Activated CD4-positive, alpha-beta T cell treated with anti-CD3 and anti-CD28 coated beads, Interleukin-2, Interleukin-6, amounts not matched to agents 100 ng/mL and 50 ng/mL, durations not matched to agents 16 hours and 8 hours (primary cell): ENCODE data around the gene CDH13.
A peak's percentile ranks its signal among the peaks of the same experiment; 100 is the strongest.

ENCODE experiments used
- DNase-seq: peaks from one replicate; pipeline ENCODE4 v3.0.0-alpha.2; 2020

CDH13 gene

DNA sequence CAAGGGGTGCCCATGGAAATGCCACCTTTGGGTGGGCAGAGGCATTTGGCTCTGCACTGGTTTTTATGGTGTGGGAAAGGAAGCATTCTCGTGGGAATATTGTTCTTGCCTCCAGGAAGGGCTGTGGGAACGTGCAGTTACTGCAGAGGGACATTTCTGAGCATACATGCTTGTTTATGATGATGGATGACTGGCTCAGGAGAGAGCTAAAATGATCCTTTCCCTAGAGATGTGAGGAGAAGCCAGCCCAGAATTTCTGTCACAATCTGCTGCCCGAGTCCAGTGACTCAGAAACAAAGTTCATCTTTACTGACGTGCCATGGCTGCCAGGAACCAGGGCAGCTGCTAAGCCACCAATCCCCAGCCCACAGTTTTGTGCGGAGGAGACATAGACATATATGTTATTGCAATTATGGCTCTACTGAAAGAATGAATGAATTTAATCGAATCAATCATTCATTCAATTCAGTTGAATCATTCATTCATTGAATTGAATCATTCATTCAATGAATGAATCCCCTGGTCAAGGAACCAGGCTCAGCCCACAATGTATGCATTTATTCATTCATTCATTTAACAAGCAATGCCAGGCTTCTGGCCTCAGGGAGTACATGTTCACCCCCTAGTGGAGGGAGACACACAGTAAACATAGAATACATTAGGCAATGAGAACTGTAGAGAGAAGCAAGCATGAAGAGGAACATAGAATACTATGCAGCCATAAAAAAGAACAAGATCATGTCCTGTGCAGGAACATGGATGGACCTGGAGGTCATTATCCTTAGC lies 766.6 kb downstream of the CDH13 start:
- DNase-seq = no peak

DNA sequence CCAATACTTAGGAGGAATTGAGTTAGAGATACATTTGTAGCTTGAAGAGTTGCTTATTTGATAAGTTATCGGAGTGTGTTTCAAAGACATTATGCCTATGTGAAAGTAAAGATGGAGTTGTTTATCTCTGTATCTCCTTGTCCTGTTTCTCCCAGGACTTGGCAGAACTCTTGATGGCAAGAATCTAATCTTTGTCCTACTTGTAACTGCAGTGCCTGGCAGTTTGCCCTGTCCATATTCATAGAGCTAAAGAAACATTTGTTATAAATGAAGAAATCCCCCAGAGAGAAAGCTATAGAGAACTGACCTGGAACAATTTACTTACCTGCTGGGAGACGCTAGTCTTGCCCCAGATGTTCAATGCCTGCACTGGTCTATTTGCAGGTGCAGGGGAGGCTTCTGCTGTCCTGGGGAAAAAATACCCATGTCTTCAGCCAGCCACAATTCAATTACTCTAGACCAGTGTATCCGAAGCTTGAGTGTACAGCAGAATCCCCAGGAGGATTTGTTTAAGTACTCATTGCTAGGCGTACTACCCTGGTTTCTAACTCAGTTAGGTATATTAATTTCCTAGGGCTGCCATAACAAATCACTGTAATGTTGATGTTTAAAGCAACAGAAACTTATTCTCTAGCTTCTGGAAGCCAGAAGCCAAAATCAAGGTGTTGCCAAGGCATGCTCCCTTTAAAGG lies 771.0 kb downstream of the CDH13 start:
- DNase-seq = no peak

DNA sequence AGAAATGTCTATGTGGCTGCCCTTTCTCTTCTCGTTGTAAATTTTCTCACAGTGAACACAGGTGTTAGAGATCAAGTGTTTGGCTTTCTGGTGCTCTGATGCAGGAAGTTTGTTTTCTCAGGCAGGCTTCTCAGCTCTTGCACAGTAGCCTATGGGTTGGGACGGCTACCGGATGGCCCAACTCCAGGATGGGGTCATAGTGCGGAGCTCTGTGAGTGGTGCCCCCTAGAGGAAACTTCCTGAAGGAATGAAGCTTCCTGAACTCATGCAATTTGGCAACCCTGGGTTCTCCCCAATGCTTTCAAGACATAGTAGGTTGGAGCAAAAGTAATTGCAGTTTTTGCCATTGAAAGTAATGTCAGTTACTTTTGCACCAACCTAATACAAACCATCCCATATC lies 773.5 kb downstream of the CDH13 start:
- DNase-seq = no peak

DNA sequence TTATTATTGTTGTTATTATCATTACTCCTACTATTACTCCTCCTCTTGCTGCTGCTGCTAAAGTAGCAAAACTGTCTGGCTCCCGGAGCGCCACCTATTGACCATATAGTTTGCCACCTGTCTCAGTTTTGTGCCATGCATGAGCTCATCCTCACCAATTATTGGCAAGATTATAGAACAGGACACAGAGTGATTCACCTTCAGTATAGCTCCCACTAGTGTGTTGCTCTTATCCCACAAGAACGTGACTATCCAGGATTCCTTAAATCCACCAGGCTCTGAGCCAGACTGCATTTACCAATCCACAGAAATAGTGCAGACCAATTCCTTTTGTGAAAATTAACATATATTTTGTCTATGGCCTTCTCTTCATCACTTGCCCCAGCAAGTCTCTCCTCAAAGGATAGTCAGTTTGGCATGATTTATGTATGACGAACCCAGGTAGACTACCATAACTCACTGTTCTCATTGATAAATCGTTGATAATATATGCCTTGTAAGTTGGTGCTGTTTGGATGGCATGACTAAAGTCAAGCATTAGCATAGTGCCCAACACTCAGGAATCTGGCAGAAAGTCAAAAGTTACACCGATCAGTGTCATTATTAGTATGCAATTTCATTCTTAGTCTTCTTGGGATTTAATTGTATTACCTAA lies 775.5 kb downstream of the CDH13 start:
- DNase-seq = no peak

DNA sequence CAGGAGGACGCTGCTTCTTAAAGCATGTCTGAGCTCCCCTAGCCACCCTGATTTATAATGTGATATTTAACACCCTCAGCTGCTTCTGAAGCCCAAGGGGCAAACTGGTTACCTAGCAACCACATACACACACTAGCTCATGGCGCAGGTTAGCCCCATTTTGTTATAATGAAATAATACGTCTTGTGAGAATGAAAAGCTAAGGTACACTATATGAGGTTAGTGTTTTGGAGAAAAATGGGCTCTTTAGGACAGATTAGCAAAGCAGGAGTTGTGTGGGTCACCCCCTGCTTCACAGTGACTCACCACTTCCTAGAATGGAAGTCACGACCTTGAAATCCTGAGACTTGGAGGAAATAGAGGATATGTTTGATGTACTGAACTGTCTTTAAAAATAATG lies 776.2 kb downstream of the CDH13 start:
- DNase-seq = no peak

DNA sequence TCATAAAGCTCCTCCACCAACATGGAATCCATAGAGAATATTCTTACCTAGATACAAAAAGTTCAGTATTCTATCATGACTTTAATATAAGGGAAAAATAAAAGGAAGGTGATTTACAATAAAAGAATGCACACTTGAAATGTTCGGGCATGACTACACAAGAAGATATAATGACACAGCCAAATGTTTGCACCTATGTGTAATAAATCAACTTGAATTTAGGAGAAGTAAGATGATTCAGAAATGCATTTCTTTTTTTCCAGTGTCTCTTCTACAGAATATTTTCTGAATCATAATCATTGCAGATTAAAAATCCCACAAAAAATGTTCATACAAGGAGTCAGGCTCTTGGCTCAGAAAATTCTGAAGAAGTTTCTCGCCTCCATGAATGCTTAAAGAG lies 777.0 kb downstream of the CDH13 start:
- no peak for DNase-seq

DNA sequence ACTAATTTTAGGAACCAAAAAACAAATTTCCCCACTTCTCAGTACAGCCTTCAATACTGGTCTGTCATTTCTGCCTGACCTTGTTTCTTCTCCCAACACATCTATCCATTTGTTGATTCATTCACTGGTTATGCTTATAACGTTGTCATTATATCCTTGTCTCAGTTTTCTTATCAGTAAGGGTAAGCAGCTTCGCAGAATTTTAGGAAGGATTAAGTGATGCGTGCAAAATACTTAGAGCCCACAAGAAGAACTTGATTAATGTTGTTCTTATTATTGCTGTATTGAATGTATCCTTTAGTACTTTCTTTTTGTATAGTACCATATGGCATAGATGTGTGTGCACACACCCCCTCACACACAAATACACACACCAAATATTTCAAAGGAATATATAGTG lies 777.5 kb downstream of the CDH13 start:
- no peak for DNase-seq

DNA sequence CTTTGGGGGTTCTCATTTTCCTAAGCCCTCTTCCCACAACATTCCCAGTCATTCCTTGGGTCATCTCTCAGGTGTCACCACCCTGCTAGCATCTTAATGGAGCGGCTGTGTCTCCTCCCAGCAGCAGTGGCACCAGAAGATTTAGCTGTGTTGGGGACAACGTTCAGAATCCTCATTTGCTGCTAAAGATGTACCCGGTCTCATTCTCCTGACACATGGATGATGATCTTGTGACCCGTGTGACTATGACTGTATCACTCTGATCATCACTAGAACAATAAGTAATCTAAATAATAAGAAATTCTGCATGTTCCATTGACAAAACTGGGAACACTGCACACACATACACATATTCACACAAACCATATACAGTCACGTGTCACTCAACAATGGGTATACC lies 781.2 kb downstream of the CDH13 start:
- DNase-seq = no peak

DNA sequence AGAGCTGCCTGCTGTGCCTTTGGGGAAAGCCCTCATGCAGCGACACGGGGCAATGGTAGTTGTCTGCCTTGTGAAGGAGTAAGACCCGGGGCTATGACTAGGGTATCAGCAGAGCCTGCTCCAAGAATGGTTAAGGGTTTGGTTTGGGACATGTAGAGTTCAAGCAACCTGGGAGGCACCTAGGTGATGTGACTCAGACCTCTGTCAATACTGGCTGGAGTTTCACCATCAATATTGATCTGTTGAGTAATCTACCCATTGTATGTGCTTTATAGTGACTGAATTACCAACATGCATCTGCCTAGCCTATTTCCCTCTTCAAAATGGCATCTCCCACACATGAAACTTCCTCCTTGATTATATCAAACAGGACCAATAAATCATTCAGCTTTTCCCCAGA lies 782.6 kb downstream of the CDH13 start:
- no peak for DNase-seq

DNA sequence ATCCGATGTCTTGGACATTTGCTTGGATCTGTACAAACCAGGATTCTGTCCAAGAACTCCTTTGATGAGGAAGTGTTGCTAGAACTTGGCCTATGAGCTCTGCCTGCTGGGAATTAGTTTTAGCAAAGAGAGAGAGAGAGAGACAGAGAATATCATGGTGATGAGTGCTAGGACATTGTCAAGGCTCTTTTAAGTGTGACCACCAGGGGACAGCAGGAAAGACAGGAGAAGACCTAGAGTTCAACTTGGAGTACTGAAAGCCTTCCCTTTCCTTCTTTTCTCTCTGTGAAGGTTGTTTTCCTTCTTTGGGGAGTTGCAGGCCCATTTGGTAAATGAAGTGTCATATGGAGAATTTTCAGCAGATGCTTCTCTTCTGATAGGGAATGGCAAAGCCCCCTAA lies 791.8 kb downstream of the CDH13 start:
- no peak for DNase-seq

DNA sequence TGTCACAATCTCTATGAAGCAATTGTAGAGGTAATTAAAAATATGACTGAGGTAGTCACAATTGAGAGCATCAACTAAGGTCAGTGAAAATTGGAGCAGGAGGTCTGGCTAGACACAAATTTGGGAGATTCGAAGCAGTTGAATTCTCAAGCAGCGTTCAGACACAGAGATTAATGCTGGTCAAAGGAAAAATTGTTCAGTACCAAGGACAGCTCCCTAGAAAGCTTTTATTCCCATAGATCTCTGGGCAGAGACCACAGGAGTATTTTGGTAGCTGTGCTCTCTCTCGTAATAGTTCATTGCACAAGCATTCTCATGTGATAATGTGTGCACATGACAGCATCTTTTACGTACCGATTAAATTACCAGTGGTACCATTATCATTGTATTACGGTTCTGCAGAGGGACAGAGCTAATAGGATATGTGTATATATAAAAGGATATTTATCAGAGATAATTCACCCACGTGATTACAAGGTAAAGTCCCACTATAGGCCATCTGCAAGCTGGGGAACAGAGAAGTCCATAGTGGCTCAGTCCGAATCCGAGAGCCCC lies 793.5 kb downstream of the CDH13 start:
- DNase-seq = no peak

DNA sequence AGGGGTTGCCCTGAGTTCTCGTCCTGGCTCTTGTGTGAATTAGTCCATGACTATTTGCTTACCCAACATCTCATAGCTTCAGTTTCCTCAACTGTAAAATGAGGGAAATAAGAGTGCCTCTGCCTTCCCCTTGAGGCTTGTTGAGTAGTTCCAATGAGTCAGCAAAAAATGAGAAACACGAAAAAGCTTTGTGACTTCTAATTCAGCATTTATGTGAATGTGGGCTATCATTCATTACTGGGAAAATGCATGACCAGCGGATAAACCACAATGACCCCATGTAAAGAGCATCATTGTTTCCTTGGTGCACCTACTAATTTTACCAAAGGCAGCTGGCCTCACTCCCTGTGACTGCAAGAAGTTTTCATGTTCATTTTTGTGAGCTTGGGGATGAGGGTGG lies 806.4 kb downstream of the CDH13 start:
- no peak for DNase-seq

DNA sequence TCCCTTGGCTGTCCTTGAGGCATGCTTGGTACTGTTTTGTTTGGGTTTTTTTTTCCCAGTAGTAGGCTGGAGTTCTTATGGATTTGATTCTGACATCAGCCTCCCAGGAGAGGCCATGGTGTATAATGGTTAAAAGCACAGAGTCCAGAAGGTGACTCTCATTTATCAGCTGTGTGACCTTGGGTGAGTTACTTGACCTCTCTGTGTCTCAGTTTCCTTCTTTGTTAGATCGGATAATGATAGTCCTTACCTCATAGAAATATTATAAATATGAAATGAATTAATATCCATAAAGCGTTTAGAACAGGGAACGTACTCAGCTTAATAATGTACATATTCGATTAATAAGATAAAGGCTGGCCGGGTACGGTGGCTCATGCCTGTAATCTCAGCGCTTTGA lies 810.3 kb downstream of the CDH13 start:
- DNase-seq = no peak

DNA sequence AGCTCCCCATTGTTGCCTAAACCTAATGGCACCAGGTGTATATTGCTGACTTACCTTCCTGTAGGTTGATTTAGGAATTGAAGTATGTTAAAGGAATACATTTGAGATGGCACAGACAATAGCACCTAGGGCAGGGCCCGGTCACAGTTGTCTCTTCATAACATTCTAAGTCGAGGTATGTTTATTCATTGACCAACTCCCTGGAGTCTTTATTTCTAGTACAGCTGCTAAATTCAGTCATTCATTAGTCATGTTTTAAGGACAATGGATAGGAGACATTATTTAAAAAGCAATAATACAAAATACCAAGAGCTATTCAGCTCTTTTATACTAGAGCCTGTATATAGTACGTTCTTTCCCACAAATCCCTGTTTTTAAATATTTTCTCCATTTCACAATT lies 811.6 kb downstream of the CDH13 start:
- no peak for DNase-seq

DNA sequence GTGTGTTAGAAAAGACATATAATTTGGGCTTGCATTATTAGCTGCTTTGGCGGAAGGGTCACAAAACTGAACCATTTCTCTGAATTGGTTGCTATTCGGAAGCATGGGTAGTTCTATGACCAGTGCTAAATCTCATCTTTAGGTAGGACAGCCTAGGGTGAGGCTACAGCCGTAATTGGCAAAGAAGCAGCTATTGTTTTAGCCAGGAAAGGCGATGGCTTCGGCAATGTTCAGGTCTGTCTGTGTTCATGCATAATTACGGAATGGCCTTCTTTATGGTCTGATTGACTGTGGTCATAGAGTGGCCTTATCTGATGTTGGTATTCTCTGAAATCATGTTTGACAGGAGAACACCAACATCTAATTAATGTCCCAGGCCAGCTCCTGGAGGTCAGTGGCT lies 812.6 kb downstream of the CDH13 start:
- no peak for DNase-seq

DNA sequence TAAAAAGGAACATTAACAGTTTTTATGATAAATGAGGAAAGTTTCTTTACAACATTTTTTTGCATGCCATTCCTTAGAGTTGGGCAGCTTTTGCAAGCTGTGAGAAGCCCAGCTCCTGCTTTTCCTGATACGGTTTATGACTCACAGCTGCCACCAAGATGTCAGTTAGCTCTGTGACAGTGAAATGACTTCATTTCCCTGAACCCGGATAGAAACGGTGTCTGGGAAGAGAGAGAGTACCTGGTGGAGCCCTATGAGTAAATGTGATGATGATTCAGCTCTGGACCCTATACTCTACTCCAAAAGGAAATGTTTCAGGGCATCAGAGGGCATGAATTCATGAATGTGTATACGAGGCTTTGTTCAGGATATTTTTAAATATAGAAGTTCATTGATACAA lies 814.7 kb downstream of the CDH13 start:
- DNase-seq = no peak

DNA sequence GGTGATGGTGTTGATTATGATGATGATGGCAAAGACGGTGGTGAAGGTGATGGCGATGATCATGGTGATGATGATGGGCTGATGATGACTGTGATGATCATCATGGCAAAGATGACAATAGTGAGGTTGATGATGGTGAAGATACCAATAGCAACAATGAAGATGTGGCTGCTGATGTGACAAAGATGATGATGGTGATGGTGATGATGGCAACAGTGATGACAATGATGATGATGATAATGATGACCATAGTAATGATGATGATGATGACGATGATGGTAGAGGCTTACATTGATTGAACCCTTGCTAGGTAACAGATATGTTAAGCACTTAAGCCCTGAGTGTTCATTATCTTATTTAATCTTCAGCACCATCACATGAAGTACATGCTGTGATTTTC lies 817.2 kb downstream of the CDH13 start:
- no peak for DNase-seq

DNA sequence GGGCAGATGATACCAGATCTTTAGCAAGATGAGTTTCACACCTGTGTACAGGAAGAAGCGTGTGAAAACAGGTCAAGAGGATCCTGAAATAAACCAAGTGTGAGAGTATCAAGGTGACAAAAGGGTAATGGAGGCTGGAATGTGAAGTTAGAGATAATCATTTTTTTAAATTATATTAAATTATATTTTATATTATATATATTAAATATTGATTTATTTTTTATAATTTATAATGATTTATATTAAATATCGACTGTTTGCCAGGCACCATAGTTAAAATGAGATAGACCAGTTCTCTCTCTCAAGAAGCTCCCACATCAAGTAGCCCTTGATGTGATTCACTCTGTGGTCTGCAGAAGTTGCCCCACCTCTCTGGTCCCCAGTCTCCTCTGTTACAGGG lies 820.8 kb downstream of the CDH13 start:
- no peak for DNase-seq

DNA sequence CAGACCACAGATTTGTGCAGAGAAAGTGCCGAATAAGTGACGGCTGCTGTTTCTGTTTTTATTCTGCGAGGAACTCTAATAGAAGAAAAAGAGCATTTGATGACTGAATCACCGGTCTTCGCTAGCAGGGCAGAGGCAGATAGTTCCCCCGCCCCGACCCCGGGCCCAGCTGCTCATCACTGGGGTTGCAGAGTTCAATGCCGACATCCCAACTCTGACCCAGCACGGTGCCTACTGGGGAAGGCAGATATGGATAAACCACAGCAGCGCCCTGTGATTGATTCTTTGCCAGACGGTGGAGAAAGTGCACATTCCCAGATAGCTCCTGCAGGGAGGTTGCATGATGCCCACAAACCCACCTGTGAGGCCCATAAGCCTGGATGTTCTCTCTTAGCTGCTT lies 823.1 kb downstream of the CDH13 start:
- no peak for DNase-seq

DNA sequence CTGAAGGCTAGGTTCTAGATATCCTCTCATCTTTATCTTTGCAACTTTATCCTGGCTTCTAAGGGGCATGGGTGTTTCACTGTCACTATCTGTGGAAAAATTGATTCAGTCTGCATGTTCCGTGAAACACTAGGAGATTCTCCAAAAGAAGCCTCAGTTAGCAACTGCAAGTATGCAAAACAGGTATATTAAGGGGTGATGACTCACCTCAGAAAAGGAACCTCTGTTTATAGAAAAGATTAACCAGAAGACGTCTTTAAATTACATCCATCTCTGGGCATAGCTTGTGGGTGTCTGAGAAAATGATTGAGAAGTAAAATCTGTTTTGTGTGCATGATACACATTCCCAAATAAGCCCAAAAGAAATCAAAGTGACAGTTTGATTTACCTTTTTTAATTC lies 827.2 kb downstream of the CDH13 start:
- no peak for DNase-seq

DNA sequence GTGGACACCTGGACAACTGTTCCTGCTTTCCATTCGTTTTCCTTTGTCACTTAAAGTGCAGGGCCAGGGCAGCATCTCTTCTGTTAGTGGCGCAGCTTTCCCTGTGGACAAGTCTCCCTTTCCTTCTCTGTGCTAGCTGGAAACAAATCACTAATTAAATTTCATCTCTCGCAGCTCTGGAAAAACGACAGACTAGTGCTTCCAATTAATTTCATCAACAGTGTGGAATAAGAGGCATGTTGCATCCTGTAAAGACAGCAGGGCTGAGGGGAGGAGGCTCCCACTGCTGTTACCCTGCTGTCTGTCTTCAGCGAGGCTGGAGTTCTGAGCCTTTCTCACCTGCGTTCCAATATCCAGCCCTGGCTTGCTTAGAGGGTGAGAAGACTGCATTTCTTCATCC lies 828.9 kb downstream of the CDH13 start:
- no peak for DNase-seq

DNA sequence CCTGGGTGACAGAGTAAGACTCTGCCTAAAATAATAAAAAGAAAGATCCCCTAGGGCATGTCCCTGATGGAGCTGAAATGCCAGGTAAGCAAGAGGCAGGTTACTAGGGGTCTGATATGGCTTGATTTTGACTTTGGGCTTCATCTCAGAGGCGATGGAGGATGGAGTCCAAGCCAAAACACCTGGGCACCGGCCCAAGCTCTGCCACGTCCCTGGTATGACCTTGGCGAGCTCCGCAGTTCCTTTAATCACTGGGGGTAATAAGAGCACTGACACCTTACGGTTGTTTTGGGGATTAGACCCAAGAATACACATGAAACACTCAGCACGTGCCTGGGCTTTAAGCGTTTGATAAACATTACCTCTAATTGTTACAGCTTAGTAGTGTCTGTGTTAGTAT lies 830.2 kb downstream of the CDH13 start:
- no peak for DNase-seq

DNA sequence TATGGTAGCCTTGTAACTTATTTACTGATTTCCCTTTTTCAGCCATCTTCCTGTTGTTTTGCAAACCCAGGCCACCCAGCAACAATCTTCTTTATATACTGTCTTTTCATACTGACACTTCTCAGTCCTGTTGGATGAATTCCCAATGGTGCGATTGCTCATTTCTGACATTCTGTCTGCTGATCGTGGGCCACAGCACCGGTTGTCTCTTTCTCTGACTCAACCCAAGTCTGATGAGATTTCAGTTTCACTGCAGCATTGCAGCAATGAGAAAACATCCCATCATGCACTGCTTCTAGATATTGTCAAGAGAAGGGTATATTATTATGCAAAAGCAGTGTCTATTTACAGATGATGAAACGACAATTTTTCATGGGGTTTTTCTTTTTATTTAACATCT lies 831.8 kb downstream of the CDH13 start:
- peak; percentile 53 for DNase-seq

DNA sequence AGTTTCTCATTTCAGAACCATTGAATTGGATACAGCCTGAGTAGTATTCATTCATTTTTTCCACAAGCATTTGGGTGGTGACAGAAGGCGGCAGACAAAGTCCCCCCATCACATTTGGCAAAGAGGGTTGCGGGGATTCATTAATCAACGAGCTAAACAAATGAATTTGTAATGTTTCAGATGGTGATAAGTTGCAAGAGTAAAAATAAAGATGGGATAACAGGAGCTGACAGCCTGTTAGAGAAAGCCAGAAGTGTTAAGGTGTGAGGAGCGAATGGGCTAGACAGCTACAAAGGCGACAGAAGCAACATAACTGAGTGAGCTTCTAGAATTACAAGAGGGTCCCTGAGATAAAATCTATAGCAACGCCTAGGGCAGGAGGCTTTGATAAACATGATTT lies 838.2 kb downstream of the CDH13 start:
- no peak for DNase-seq
